ENCODE results near the gene RIPOR3.

RIPOR3 gene

GRCh38 chr20:50654904-50655303 is 36.4 kb downstream of the RIPOR3 start:
- TF ChIP-seq, protein P1, sequence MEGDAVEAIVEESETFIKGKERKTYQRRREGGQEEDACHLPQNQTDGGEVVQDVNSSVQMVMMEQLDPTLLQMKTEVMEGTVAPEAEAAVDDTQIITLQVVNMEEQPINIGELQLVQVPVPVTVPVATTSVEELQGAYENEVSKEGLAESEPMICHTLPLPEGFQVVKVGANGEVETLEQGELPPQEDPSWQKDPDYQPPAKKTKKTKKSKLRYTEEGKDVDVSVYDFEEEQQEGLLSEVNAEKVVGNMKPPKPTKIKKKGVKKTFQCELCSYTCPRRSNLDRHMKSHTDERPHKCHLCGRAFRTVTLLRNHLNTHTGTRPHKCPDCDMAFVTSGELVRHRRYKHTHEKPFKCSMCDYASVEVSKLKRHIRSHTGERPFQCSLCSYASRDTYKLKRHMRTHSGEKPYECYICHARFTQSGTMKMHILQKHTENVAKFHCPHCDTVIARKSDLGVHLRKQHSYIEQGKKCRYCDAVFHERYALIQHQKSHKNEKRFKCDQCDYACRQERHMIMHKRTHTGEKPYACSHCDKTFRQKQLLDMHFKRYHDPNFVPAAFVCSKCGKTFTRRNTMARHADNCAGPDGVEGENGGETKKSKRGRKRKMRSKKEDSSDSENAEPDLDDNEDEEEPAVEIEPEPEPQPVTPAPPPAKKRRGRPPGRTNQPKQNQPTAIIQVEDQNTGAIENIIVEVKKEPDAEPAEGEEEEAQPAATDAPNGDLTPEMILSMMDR (IDR thresholded peaks at IDR 0.05; ENCODE audit: control extremely low read depth, extremely low read depth, low read depth, missing control alignments) = no peak
- ChIA-PET POLR2A (no interaction called here), CTCF (interaction anchor here (1.2 kb wide), 1 partner anchor 94 kb away, joined by 4 read pairs; no protein-coding TSS in a partner anchor)
- no peak for DNase-seq (ENCODE audit: extremely low spot score)

DNA sequence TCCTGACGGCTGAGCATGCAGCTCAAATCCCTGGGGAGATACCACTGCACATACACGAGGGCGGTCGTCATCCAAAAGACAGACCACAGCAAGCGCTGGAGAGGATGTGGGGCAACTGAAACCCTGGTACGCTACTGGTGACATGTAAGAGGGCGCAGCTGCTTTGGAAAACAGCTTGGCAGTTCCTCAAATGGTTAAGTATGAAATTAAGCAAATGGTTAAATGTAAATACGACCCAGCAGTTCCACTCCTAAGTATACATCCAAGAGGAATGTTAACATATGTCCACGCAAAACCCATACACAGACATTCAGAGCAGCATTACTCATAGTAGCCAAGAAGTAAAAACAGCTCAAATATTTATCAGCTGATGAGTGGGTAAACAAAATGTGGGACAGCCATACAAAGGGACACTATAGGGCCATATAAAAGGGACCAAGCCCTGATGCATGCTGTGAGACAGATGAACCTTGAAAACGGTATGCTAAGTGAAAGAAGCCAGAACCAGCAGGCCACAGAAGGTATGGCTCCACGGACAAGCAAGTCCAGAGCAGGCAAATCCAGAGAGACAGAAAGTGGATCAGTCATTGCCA is 38.5 kb downstream of the RIPOR3 start:
- POLR2A ChIA-PET = no interaction called here
- CTCF ChIA-PET = no interaction called here
- DNase-seq (ENCODE audit: extremely low spot score) = no peak
- TF ChIP-seq, protein P1 (IDR thresholded peaks at IDR 0.05; ENCODE audit: control extremely low read depth, extremely low read depth, low read depth, missing control alignments) = no peak

DNA sequence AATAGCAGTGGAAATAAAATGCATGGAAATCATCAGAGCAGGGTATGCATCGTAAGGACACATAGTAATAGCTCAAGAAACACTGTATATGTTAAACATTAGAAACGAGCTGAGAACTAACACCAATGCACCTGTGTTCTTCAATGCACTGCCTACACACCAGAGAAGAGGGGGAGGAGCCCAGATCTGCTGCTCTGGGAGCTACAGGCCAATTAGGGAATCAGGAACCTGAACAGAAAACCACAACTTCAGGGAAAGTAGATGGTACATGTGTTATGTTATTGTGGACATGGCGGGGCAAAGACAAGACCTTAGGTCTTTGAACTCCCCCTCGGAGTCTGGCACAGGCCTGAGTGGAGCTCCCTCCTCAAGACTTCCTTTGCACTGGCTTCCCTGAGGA is 39.7 kb downstream of the RIPOR3 start:
- CTCF ChIA-PET = no interaction called here
- TF ChIP-seq, protein P1 (IDR thresholded peaks at IDR 0.05; ENCODE audit: control extremely low read depth, extremely low read depth, low read depth, missing control alignments) = no peak
- no peak for DNase-seq (ENCODE audit: extremely low spot score)
- POLR2A ChIA-PET = no interaction called here

DNA sequence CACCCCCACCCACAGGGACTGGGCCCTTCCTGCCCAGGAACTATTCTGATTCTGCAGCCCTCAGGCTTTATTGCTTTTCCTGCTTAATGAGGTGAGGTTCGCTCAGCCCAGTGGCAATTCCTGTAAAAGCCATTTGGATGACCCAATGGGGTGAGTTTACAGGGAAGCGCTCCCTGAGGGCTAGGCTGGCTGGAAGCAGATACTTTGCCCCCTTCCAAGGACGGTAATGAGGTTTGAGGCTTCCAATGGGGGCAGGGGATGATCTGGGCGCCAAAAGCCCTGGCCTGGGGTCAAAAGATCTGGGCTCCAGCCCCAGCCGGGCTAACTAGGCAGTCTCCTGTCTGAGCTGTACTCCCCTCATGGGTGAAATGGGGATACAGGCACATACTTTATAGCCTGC is 41.8 kb downstream of the RIPOR3 start:
- DNase-seq (ENCODE audit: extremely low spot score) = no peak
- ChIA-PET POLR2A (no interaction called here), CTCF (no interaction called here)
- TF ChIP-seq, protein P1 (IDR thresholded peaks at IDR 0.05; ENCODE audit: control extremely low read depth, extremely low read depth, low read depth, missing control alignments) = no peak

DNA sequence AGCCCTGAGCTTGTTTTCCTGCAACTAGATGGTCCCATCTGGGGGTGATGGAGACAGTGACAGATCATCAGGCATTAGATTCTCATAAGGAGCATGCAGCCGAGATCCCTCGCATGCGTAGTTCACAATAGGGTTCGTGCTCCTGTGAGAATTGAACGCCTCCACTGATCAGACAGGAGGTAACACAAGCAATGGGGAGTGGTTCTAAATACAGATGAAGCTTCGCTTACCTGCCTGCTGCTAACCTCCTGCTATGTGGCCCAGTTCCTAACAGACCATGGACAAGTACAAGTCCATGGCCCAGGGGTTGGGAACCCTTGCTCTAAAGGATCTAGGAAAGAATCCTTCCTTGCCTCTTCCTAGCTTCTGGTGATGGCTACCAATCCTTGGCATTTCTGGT is 42.7 kb downstream of the RIPOR3 start:
- ChIA-PET POLR2A (no interaction called here), CTCF (no interaction called here)
- no peak for DNase-seq (ENCODE audit: extremely low spot score)
- TF ChIP-seq, protein P1 (IDR thresholded peaks at IDR 0.05; ENCODE audit: control extremely low read depth, extremely low read depth, low read depth, missing control alignments) = no peak

DNA sequence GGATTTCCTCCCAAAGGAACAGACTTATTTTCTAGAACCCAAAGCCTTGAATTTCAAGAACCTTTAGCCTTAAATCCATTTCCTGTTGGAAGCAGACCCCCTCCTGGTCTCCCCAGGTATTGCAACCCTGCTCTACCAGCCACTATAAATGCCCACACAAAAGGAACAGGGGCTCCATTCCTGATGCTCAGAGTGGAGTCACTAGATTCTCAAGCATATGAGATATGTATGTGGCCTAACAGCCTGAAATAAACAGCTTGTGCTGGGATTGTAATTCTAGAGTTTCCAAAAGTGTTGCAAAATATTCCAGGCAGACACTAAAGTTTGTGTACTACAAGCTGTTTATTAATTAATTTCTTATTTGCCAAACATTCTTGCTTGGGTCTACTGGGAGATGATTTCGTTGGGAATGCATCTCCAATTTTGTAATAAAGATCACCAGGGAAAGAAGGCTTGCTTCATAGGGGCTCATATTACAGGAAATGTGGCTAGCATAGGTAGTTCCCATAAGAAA is 44.8 kb downstream of the RIPOR3 start:
- ChIA-PET CTCF (interaction anchor here (1.4 kb wide), 1 partner anchor 21 kb away, joined by 3 read pairs; no protein-coding TSS in a partner anchor), POLR2A (no interaction called here)
- no peak for DNase-seq (ENCODE audit: extremely low spot score)
- TF ChIP-seq, protein P1 (IDR thresholded peaks at IDR 0.05; ENCODE audit: control extremely low read depth, extremely low read depth, low read depth, missing control alignments) = no peak

Data from GM10248 (cell line).